GM19193 (cell line): ENCODE measurements around the gene INPP5A.

Experiments used
- POLR2A ChIP-seq: IDR thresholded peaks from 4 replicates; pipeline ENCODE4 v1.6.1; 2011; ENCODE audit not compliant: insufficient read depth, insufficient read length; ENCODE audit errors: extremely low read depth

INPP5A gene

GRCh38 chr10:132642732-132643008 is 105.1 kb downstream of the INPP5A start:
- no peak for TF ChIP-seq POLR2A

- TF ChIP-seq POLR2A = no peak
Observed at GRCh38 chr10:132643709-132644526, 106.3 kb downstream of the INPP5A start.

GRCh38 chr10:132644527-132645246 is 107.1 kb downstream of the INPP5A start:
- no peak for TF ChIP-seq POLR2A

- TF ChIP-seq POLR2A = no peak
Observed at GRCh38 chr10:132645247-132645530, 107.6 kb downstream of the INPP5A start.

- TF ChIP-seq POLR2A = no peak
Observed at GRCh38 chr10:132645630-132646442, 108.2 kb downstream of the INPP5A start.

GRCh38 chr10:132646443-132647097 is 109.0 kb downstream of the INPP5A start:
- no peak for TF ChIP-seq POLR2A

GRCh38 chr10:132647424-132647823 is 109.8 kb downstream of the INPP5A start:
- no peak for TF ChIP-seq POLR2A

- TF ChIP-seq POLR2A = no peak
Observed at GRCh38 chr10:132648072-132648850, 110.7 kb downstream of the INPP5A start.

- TF ChIP-seq POLR2A = no peak
Observed at GRCh38 chr10:132648851-132649528, 111.4 kb downstream of the INPP5A start.

- no peak for TF ChIP-seq POLR2A
Observed at GRCh38 chr10:132649651-132650360, 112.2 kb downstream of the INPP5A start.

- no peak for TF ChIP-seq POLR2A
Observed at GRCh38 chr10:132650611-132651250, 113.1 kb downstream of the INPP5A start.

GRCh38 chr10:132651511-132652029 is 114.0 kb downstream of the INPP5A start:
- no peak for TF ChIP-seq POLR2A

GRCh38 chr10:132652446-132652845 is 114.9 kb downstream of the INPP5A start:
- TF ChIP-seq POLR2A = no peak
